ENCODE results near the gene FEN1.
A peak's percentile ranks its signal among the peaks of the same experiment; 100 is the strongest.

The FEN1 gene

GRCh38 chr11:61775606-61776554 is 16.8 kb upstream of the FEN1 start:
- no peak for DNase-seq

DNA sequence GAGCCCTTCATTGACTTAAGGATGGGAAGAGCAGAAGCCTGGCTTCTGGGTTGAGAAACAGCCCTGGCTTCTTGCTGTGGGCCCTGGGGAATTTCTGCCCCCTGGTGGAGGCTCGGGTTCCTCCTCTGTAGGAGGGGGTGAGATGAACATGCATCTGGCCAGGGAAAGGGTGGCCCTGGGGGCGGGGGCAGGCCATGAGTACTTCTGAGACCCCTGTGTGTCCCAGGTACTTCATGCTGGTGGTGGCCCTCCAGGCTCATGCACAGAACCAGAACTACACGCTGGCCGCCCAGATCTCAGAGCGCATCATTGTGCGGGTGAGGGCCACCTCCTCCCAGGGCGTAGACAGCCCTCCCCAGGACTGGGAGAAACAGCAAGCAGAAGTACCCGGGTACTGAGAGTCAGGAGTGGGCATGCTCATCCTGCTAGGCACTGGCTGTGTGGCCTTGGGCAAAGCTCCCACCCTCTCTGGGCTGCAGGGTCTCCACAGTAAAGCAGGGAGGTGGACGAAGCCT is 16.1 kb upstream of the FEN1 start:
- peak; percentile 83 for DNase-seq

GRCh38 chr11:61777234-61778090 is 15.2 kb upstream of the FEN1 start:
- peak; percentile 37 for DNase-seq

DNA sequence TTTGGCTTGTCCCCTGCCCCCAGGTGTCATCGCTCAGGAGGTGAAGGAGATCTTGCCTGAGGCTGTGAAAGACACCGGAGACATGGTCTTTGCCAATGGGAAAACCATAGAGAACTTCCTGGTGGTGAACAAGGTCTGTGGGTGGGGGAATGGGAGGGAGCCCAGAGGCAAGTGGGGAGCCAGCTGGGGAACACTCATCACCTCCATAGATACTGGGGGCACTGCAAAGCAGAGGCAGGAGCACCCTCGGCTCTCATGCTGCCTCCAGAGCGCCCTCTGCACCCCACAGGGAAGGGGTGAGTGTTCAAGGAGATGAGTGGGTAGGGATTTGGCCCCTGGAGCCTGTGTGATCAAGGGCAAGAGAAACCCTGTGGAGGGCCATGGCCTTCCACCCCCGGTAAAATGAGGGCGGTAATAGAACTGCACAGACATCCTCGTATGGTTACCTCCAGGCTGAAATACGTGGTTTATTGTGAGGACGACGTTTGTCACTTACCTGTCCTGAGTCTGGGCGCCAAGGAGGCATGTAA is 14.3 kb upstream of the FEN1 start:
- no peak for DNase-seq

DNA sequence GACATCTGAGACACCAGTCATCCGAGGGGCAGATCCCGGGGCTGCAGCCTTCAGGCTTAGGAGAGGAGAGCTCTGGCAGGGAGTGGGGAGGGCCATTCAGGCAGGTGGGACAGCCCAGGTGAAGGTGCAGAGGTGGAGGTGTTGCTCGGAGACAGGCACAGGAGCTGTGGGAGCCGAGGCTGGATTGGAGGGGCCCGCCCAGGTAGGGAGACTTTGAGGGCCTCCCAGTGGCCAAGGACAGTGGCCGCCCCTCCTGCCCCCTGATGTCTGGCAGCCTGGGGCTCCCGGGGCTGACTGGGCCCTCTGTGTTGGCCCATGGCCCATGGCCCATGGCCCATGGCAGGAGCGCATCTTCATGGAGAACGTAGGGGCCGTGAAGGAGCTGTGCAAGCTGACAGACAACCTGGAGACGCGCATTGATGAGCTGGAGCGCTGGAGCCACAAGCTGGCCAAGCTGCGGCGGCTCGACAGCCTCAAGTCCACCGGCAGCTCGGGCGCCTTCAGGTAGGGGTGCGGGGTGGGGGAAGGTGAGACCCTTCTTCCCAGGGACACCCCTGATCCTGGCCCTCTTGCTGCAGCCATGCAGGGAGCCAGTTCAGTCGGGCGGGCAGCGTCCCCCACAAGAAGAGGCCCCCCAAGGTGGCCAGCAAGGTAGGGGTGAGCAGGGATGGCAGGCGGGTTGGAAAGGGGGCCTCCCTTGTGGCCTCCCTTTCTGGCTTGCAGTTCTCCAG is 13.6 kb upstream of the FEN1 start:
- no peak for DNase-seq

DNA sequence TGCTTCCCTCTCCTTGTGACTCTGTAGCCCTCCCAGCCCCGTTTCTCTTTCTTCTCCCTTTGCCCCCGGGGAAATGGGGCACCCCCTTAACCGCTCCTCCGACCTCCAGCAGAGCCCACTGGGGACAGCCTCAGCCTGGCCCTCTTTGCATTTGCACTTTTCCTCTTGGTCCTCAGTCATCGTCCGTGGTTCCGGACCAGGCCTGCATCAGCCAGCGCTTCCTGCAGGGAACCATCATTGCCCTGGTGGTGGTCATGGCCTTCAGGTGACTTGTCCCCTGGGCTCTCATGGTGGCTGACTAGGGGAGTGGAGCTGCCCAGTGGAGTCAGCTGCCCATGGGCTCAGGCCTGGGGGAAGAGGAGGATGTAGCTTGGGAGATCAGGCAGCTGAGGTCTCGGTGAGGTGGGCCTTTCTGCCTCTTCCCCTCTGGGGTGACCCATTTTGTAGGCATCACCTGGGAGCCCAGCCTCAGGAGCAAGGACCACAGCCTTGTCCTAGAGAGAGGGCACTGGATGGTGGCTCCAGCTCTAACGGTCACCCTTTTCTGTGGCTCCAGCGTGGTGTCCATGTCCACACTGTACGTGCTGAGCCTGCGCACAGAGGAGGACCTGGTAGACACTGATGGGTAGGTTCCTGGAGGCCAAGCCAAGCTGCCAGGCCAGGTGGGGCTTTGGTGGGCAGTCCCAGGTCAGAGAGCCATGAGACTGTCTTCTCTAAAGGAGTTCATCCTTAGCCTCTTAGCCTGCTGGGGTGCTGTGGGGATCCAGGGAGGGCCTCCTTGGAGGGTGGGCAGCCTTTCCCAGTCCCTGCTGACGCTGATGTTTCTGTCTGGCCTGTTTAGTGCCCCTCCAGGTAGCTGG is 12.8 kb upstream of the FEN1 start:
- no peak for DNase-seq

DNA sequence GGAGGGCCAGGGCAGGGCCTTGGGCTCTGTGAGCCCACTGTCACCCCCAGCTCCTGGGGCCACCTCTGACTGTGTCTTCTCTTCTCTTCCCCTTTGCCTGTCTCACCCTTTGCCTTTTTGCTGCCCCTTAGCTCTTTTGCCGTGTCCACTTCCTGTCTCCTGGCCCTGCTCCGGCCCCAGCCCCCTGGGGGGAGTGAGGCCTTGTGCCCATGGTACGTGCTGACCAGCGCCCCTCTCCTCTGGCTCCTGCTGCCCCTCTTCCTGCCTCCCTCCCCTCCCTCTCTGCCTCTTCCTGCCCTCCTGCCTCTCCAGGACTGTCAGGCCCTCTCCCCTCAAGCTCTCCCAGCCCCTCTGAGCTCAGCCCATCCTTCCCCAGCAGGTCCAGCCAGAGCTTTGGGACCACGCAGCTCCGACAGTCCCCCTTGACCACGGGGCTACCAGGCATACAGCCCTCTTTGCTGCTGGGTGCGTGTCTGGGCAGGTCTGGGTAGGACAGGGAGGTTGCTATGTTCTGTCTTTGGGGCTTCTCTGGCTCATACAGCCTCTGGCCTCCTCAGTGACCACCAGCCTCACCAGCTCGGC is 12.0 kb upstream of the FEN1 start:
- no peak for DNase-seq

- DNase-seq, result no peak
Observed at GRCh38 chr11:61781585-61781984, 11.1 kb upstream of the FEN1 start.

GRCh38 chr11:61782299-61782698 is 10.4 kb upstream of the FEN1 start:
- DNase-seq, result no peak

DNA sequence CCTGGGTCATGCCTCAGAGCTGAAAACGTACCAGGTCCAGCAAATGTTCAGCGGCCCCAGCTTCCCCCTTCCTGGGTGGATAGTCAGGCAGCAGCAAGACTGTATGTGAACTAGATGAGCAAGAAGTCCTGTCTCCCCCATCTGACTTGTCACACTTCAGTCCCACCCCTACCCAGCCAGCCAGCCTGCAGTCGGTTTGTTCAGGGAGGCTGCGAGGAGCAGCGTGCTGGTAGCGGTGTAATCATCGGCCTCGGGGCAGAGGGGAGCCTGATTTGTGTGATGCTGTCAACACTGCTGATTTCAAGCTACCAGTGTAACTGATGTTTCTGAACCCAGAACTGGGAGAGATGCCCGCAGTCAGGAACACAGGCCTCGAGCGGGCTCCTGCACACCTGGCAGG is 9.9 kb upstream of the FEN1 start:
- no peak for DNase-seq

- no peak for DNase-seq
Observed at GRCh38 chr11:61783717-61784505, 8.8 kb upstream of the FEN1 start.

DNA sequence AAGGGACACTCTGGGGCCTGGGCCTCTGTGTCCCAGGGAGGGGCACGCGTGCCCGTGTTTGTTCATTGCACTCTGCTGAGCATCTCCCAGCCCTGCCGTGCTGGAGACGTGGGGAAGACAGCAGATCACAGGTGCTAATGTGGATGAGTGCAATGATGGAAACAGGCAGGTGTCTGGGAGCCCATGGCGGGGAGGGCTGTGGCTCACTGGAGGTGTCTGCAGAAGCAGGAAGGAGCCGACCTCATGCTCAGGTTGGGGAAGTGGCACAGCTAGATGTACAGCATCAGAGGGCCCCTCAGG is 8.3 kb upstream of the FEN1 start:
- DNase-seq, result no peak

DNA sequence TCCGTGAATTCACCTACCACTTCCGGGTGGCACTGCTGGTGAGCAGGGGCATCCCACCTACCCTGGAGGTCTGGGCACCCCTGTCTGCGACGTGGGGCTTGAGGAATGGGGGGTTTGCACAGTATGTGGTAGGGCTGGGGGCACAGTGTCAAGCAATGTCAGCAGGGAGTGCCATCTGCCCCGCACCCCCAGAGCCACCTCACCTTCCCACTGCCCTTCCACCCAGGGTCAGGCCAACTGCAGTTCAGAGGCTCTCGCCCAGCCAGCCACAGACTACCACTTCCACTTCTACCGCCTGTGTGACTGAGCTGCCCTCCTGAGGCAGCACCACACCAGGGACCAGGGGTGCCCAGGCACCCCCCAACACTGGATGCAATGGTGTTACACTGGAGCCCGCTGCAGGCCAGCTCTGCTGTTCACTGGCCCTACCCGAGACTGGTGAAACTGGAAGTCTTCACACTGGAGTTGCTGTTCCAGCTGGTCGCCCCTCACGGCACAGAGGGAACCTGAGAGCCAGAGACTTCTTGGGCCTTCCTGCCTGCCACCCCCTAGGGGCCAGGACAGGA is 6.8 kb upstream of the FEN1 start:
- no peak for DNase-seq

GRCh38 chr11:61787928-61788491 is 4.7 kb upstream of the FEN1 start:
- peak; percentile 48 for DNase-seq

DNA sequence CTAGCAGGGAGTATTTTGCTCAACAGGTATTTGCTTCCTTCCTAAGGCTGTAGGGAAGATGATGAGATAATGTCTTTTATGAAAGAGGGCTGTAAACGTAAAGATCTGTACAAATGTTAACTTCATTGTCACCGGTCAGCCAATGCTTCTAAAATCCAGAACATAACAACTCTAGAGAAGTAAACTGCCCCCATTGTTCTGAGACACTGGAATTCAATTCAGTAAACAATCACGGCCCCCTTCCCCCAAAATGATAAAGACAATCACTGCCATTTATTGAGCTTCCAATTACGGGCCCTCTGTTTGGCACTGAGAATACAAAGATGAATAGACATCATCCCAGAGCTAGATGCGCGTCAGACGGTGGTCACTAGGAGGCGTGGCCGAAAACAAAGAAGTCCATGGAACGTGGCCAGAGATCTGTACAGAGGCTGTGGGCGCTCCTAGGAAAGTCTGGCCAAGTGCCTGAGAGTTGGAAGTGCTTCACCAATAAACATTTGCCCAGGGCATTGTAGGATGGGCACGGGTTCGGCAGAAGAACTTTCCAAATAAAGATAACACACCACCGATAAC is 888 bp upstream of the FEN1 start:
- DNase-seq, result peak; percentile 86

DNA sequence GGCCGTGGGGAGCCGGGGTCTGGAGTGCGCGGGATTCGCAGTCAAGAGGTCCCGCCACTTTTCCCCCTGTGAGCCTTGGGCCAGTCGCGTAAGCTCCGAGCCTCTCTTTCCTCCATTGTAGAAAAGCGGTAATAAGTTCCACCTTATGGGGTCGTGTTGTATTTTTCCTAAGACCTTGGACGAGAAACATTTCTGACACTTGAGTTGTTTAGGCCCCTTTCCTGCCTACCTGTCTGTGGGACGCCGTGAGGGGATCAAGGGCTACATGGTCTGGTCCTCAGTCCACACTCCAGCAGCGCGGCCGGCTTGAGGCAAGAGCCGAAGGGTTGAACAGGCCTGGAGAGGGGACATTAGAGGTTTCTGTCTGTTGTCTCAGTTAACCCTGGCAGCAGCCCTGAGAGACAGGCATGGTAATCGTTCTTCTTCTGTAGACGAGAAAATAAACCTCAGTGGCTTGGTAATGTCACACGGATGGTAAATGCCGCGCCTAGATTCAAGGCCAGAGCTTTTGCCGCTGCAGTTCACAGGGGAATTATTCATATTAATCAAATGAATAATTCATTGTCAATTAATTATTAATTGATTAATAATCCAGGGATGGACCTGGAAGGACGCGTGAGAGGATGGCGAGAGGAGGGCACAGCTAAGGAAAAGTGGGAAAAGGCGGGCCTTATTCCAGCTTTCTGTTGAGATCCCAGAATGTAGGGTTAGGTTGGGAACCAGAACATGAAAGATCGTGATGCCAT is 545 bp downstream of the FEN1 start:
- DNase-seq, result no peak

DNA sequence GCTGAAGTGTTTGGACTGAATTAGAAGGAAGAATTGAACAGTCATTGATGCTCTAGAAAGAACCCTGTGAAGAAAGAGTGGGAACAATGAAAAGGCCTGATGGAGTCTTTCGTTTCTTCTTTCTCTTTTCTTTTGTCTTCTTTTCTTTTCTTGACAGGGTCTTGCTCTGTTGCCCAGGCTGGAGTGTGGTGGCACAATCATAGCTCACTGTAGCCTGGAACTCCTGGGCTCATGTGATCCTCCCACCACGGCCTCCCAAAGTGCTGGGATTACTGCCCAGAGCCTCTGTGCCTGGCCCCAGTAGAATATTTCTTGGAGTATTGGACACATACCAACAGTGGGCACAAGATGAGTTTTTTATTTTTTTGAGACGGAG is 1.1 kb downstream of the FEN1 start:
- DNase-seq, result no peak

- DNase-seq, result no peak
Observed at GRCh38 chr11:61794579-61794978, 1.9 kb downstream of the FEN1 start.

- no peak for DNase-seq
Observed at GRCh38 chr11:61795459-61795858, 2.7 kb downstream of the FEN1 start.
